Effector memory CD4-positive, alpha-beta T cell (primary cell): ENCODE measurements around the gene CXCL10.

Experiments
- DNase-seq, 3 donors: peaks; one replicate each; pipeline ENCODE4 v3.0.0-alpha.2; 2020
- H3K27ac ChIP-seq: 2 replicates; pipeline ENCODE4 v1.7.0; 2013; ENCODE audit warnings: mild to moderate bottlenecking, low read length, moderate library complexity; ENCODE audit not compliant: insufficient read depth, poor library complexity, severe bottlenecking
- H3K27me3 ChIP-seq: replicated peaks from 2 replicates; pipeline ENCODE4 v1.7.0; 2013; ENCODE audit warnings: mild to moderate bottlenecking, low read length; ENCODE audit not compliant: insufficient read depth, control insufficient read depth, poor library complexity, severe bottlenecking
- H3K36me3 ChIP-seq: 2 replicates; pipeline ENCODE4 v1.7.0; 2013; ENCODE audit warnings: mild to moderate bottlenecking, low read length, moderate library complexity; ENCODE audit not compliant: control insufficient read depth, insufficient read depth
- H3K4me1 ChIP-seq: 2 replicates; pipeline ENCODE4 v1.7.0; 2013; ENCODE audit warnings: low read length, mild to moderate bottlenecking; ENCODE audit not compliant: control insufficient read depth, insufficient read depth, poor library complexity, severe bottlenecking
- H3K4me3 ChIP-seq: 2 replicates; pipeline ENCODE4 v1.7.0; 2013; ENCODE audit warnings: low read length, low read depth, mild to moderate bottlenecking; ENCODE audit not compliant: insufficient read depth, poor library complexity, severe bottlenecking
- H3K9me3 ChIP-seq: 2 replicates; pipeline ENCODE4 v1.7.0; 2013; ENCODE audit warnings: mild to moderate bottlenecking, low read length, moderate library complexity; ENCODE audit not compliant: control insufficient read depth

Gene CXCL10

DNA sequence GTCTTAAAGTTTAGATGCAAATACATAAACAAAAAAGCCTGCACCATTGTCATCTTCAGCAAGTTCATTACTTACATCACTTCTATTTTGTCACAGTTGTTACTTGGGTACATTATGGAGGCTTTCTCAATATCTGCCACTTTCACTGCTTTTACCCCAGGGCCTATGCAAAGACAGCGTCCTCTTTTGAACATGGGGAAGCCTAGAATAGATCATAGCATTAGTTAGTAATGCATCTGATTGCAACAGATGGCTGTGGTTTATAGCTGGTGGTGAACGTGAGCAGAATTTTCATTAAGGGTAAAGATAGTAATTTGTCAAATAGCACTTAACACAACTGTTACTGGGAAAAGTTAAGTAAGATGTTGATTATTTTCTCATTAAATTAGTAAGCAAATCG, 11.8 kb upstream of the CXCL10 start:
- no peak overlapping the region for H3K4me3 ChIP-seq
- H3K27ac ChIP-seq = no peak overlapping the region
- no peaks in the 10 kb centered on the region for H3K4me1 ChIP-seq
- no peak for DNase-seq
- no peaks in the 10 kb centered on the region for H3K27me3 ChIP-seq
- no peaks in the 10 kb centered on the region for H3K9me3 ChIP-seq
- no peaks in the 10 kb centered on the region for H3K36me3 ChIP-seq

DNA sequence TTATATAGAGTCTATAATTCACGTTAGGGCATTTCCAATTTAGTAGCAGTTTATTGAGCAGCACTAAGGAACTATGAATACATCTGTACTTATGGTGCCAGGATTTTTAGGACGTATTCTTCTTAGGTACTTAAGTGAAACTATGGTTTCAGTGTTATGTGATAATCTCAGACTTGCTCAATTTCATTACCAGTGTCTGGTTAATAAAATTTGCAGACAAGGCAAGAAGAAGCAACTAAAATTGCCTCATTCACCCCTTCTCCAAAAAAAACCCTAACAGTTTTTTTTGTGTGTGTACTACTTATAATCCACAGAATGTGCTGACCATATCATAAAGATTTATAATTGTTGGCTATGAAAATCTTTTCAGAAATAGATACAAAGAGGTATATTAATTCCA, 6.0 kb upstream of the CXCL10 start:
- no peak for DNase-seq
- no peaks in the 10 kb centered on the region for H3K9me3 ChIP-seq
- H3K4me3 ChIP-seq = no peak overlapping the region
- no peak overlapping the region for H3K27ac ChIP-seq
- no peaks in the 10 kb centered on the region for H3K27me3 ChIP-seq
- no peaks in the 10 kb centered on the region for H3K36me3 ChIP-seq
- no peaks in the 10 kb centered on the region for H3K4me1 ChIP-seq

DNA sequence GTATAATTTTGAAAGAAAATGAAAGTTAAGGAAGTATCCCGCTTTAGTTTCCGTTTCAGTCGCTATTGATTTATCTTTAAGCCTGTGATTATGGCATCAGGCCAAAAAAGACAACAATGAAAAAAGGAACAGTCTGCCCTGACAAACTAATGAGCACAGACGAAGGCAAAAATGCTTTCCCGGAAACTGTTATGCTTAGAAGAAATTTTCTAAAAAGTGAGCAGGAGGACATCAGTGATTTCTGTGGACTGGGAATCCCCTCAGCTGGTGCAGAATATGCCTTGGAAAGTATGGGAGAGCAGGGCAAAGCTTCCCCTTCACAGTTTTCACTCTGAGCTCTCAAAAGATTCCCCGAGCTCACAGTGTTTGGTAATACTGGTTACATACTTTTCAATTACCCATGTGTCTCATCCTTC, 5.1 kb upstream of the CXCL10 start:
- DNase-seq = no peak
- no peaks in the 10 kb centered on the region for H3K9me3 ChIP-seq
- H3K4me3 ChIP-seq = no peak overlapping the region

DNA sequence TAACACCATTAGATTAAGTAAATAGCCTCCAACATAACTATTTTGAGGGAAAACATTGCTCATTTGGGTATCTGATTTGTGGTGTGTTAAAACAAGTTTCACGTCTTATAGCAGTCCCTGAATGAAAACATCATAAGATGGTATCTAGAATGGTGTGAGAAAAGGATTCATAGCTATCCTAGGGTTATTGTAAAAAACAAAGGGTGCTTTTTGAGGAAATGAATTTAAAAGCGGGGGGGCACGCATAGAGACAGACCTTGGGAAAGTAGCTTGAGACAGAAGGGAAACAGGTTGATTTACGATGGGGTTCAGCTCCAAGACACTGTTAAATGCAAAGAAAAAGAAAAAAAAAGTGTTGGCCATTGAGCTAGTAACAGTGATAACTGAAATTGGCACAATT, 768 bp upstream of the CXCL10 start:
- H3K4me3 ChIP-seq = no peak overlapping the region
- no peak overlapping the region for H3K27ac ChIP-seq
- no peaks in the 10 kb centered on the region for H3K36me3 ChIP-seq
- DNase-seq = no peak
- H3K4me1 ChIP-seq = peaks cover 7% of the 10 kb centered on the region
- H3K9me3 ChIP-seq = no peaks in the 10 kb centered on the region
- no peaks in the 10 kb centered on the region for H3K27me3 ChIP-seq

More for the DNA sequence above, 5.1 kb upstream of the CXCL10 start:
- H3K27ac ChIP-seq = no peak overlapping the region
- H3K36me3 ChIP-seq = no peaks in the 10 kb centered on the region
- H3K27me3 ChIP-seq = no peaks in the 10 kb centered on the region
- peaks cover 4% of the 10 kb centered on the region for H3K4me1 ChIP-seq

DNA sequence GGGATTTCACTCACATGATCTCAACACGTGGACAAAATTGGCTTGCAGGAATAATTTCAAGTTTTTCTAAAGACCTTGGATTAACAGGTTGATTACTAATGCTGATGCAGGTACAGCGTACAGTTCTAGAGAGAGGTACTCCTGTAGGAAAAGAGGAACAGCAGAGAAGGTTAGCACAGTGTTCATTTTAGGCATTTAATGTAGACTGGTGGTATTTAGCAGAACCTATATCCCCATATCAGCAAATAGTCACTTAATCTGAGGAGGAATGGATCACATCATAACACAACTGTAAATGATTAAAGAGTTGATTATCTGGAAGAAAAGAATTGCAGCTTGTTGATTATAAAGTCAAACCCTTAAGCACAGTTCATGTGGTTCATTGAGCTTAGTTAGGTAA, 620 bp downstream of the CXCL10 start:
- H3K9me3 ChIP-seq = no peaks in the 10 kb centered on the region
- no peaks in the 10 kb centered on the region for H3K36me3 ChIP-seq
- H3K27ac ChIP-seq = no peak overlapping the region
- H3K27me3 ChIP-seq = no peaks in the 10 kb centered on the region
- no peak overlapping the region for H3K4me3 ChIP-seq
- DNase-seq = no peak
- H3K4me1 ChIP-seq = peaks cover 7% of the 10 kb centered on the region

DNA sequence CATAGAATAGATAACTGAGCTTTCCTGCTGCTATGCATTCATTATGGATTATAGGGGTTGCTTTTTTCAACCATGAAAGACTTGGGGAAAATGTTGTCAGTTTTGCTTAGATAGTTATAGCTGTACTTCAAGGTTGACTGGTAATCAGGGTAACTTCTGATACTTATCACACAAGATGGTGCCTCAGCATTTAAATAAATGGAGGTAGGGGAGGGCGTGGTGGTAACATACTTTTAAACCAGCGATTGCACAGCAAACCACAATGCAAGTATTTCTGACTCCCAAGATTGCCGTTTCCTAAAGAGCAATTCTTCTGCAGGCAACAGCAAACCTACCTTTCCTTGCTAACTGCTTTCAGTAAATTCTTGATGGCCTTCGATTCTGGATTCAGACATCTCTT, 1.3 kb downstream of the CXCL10 start:
- DNase-seq = no peak
- Histone ChIP-seq H3K27ac (no peak overlapping the region), H3K36me3 (no peaks in the 10 kb centered on the region), H3K4me1 (peaks cover 7% of the 10 kb centered on the region), H3K27me3 (no peaks in the 10 kb centered on the region), H3K9me3 (no peaks in the 10 kb centered on the region), H3K4me3 (no peak overlapping the region)

DNA sequence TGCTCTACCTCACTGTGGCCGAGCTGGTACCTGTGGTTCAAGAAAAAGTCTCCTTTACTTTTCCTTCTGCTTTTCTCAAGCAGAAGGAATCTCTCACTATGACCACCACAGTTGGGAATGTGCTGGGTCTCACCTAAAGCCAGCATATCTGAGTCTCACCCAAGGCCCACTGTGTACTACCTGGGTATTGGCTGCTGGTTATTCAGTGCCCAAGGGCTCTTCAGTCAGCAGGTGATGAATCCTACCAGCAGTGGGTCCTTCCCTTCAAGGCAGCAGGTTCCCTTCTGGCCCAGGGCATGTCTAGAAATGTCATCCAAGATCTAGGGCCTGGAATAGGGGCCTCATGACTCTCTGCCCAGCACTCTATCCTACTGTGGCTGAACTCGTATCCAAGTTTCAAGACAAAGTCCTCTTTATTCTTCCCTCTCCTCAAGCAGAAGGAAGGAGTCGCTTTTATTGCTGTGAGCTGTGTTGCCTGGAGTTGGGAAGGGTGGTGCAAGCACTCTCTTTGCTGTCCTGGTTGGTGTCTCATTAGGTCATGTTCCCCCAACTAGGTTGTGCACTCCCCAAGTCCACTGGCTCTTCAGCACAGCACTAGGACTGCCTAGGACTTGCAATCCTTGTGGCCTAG, 6.1 kb downstream of the CXCL10 start:
- no peaks in the 10 kb centered on the region for H3K27me3 ChIP-seq
- no peak overlapping the region for H3K4me3 ChIP-seq
- H3K27ac ChIP-seq = no peak overlapping the region
- no peaks in the 10 kb centered on the region for H3K4me1 ChIP-seq
- DNase-seq = no peak
- no peaks in the 10 kb centered on the region for H3K36me3 ChIP-seq
- no peaks in the 10 kb centered on the region for H3K9me3 ChIP-seq

DNA sequence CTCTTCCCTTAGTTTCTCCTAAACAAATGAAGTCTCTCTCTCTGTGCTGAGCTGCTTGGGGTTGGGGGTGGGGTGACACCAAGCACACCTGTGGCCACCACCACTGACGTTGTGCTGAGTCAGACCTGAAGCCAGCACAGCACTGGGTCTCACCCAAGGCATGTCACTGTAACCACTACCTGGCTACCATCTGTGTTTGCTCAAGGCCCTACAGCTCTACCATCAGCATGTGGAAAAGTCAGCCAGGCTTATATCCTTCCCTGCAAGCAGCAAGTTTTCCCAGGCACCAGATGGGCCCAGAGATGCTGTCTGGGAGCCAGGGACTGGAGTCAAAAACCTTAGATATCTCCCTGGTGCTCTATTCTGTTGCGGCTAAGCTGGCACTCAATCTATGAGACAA, 6.9 kb downstream of the CXCL10 start:
- no peaks in the 10 kb centered on the region for H3K36me3 ChIP-seq
- no peaks in the 10 kb centered on the region for H3K27me3 ChIP-seq
- H3K27ac ChIP-seq = no peak overlapping the region
- no peaks in the 10 kb centered on the region for H3K9me3 ChIP-seq
- no peak overlapping the region for H3K4me3 ChIP-seq
- no peak for DNase-seq
- no peaks in the 10 kb centered on the region for H3K4me1 ChIP-seq

DNA sequence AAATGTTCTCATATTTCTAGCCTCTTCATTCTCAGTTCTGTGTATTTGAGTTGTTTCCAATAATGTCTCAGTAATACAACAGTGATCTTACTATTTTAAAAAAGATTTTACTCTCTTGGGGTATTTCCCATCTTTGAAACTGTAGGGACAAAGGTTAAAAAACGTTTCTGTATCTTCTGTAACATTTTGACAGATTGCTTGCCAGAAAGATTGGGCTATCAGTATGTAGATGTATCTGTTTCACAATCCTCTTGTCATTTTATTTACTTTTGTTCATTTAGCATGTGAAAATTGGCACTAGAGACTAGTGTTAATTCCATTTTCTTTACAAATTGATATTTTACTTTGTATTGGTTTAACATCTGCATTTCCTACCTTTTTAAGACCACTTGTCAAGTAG, 9.8 kb downstream of the CXCL10 start:
- H3K9me3 ChIP-seq = no peaks in the 10 kb centered on the region
- no peak for DNase-seq
- H3K4me1 ChIP-seq = no peaks in the 10 kb centered on the region
- H3K36me3 ChIP-seq = no peaks in the 10 kb centered on the region
- H3K27ac ChIP-seq = no peak overlapping the region
- H3K27me3 ChIP-seq = no peaks in the 10 kb centered on the region
- H3K4me3 ChIP-seq = no peak overlapping the region

DNA sequence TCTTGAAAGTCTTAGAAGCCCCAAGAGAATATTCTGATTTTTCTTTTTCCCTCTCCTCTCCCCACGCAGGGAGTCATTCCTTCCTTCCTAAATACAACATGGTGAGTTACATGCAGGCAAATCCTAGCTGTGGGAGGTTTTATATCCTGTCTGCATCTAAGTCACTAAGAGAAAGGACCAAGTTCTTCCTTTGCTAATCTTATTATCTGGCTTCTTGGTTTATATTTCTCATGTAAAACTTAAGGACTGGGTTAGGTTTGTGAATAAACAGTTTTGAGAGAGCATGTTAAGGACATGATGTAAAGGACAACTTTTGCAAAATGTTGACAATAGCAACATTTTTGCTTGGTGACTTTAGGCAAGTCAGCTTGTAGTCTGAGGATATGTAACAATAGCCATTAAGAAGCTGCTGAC, 10.9 kb downstream of the CXCL10 start:
- Histone ChIP-seq H3K9me3 (no peaks in the 10 kb centered on the region), H3K36me3 (no peaks in the 10 kb centered on the region), H3K4me3 (no peak overlapping the region), H3K4me1 (no peaks in the 10 kb centered on the region), H3K27me3 (no peaks in the 10 kb centered on the region), H3K27ac (no peak overlapping the region)
- DNase-seq = no peak
